Psoas muscle (tissue), 8 donors: Measurements from ENCODE around the gene SIK3. TPM values are rescaled to one million over a fixed set of nuclear protein-coding genes. Genes with fewer than 3 reads are reported as not detected.
A peak's percentile ranks its signal among the peaks of the same experiment; 100 is the strongest.
"Not testable (repeated sequence)": the region's sequence is repeated elsewhere in the genome, so short reads cannot be mapped to it uniquely, and the experiment has no call there.

ENCODE experiments used
- ATAC-seq, 4 donors: fragments of 200-7000 bp; cut with Tn5 transposase; one replicate each; pipeline ENCODE4 v1.9.1; 2020; ENCODE audit warnings: moderate library complexity in 3 of 4, mild to moderate bottlenecking in 2 of 4
- DNase-seq, 2 donors: peaks; one replicate each; pipeline ENCODE4 v3.0.0-alpha.2; 2020
- H3K27ac ChIP-seq: fragments of 200-600 bp; one replicate; pipeline ENCODE4 v1.8.0; 2022
- H3K27me3 ChIP-seq, 3 donors: fragments of 200-600 bp in 1 of 3; one replicate each; pipeline versions ENCODE4 v1.6.1 to v1.8.0; 2013 to 2022; ENCODE audit warnings: low read length in 2 of 3, mild to moderate bottlenecking in 2 of 3, moderate library complexity in 1 of 3; ENCODE audit not compliant: insufficient read depth in 3 of 3
- H3K36me3 ChIP-seq, 2 donors: fragments of 200-600 bp in 1 of 2; one replicate each; pipeline versions ENCODE4 v1.6.1 to v1.8.0; 2013 to 2022; ENCODE audit warnings: low read depth in 1 of 2, mild to moderate bottlenecking in 1 of 2, moderate library complexity in 1 of 2; ENCODE audit not compliant: insufficient read depth in 1 of 2
- H3K4me1 ChIP-seq: fragments of 200-600 bp; one replicate; pipeline ENCODE4 v1.8.0; 2022
- H3K4me3 ChIP-seq: fragments of 200-600 bp; one replicate; pipeline ENCODE4 v1.8.0; 2022; ENCODE audit warnings: mild to moderate bottlenecking
- H3K9me3 ChIP-seq: fragments of 200-600 bp; one replicate; pipeline ENCODE4 v1.8.0; 2022
- CTCF ChIP-seq: fragments of 200-600 bp; IDR thresholded peaks from one replicate; pipeline ENCODE4 v1.8.0; 2022; ENCODE audit warnings: antibody characterized with exemption
- WGBS, 3 donors: extraction: QIAGEN DNeasy Blood & Tissue Kit; methylation state at CpG; one replicate each; pipeline versions ENCODE4 v1.1.6 to v1.1.7; 2013; 5-methylcytosine and 5-hydroxymethylcytosine counted together
- intact Hi-C, 2 donors: fragments of 100-400 bp; cut with DNase I; formaldehyde crosslinking; loops; one replicate each; pipeline versions ENCODE4 v1.11.0 to v1.14.2; 2022
- polyA plus RNA-seq, 3 donors: library from polyadenylated mRNA; stranded (reverse); fragments of 200-250 nt; gene quantifications; one replicate each; pipeline ENCODE4 v1.2.3, GENCODE V29; 2013
- total RNA-seq, 4 donors: library from RNA; stranded (reverse); fragmentation: NEBNext Ultra II Directional in 2 of 4; extraction: Animal tissue kit (Norgen Biotek cat#: 25700) in 2 of 4; gene quantifications; one replicate each; pipeline versions ENCODE4 v1.2.1 to v1.2.4, GENCODE V29; 2021 to 2023
- donor health status: healthy with polysubstance abuse.
- donor health status: DM: no; HTN: no; CAD: no; lungs with moderate emphysema.
- donor health status: Bipolar disorder and iron deficiency.
- donor health status: healthy.
- donor health status: DM: yes; HTN: yes; CAD: no.
- donor health status: DM: no; HTN: no; CAD: no.
- donor health status: DM: no; HTN: no; CAD: no.
- donor health status: DM: yes; HTN: yes; CAD: no.

Gene SIK3
- total and polyA plus RNA-seq, 7 donors = 16.3 to 47.4 (median 39.8) TPM

GRCh38 chr11:116808262-116809175, 289.7 kb downstream of the SIK3 start:
- no peak overlapping the region for H3K27ac ChIP-seq
- no peak for TF ChIP-seq CTCF
- DNase-seq (no peak), ATAC-seq (peak in 3 of 4 donors; percentile 58 to 71 (median 59))
- no peaks in the 10 kb centered on the region for H3K36me3 ChIP-seq
- no peaks in the 10 kb centered on the region for H3K4me1 ChIP-seq
- H3K27me3 ChIP-seq = no peaks in the 10 kb centered on the region
- intact Hi-C loops = no loop called here
- H3K4me3 ChIP-seq = no peak overlapping the region
- 67 to 69% (median 68%) methylated on average over 14 of the region's 14 CpGs for WGBS, 3 donors
- no peaks in the 10 kb centered on the region for H3K9me3 ChIP-seq

GRCh38 chr11:116807601-116808261, 290.5 kb downstream of the SIK3 start:
- TF ChIP-seq CTCF = no peak
- 90 to 93% (median 92%) methylated on average over 6 of the region's 6 CpGs for WGBS, 3 donors
- intact Hi-C loops = no loop called here
- Histone ChIP-seq H3K27me3 (no peaks in the 10 kb centered on the region), H3K4me1 (no peaks in the 10 kb centered on the region), H3K9me3 (no peaks in the 10 kb centered on the region), H3K27ac (no peak overlapping the region), H3K36me3 (no peaks in the 10 kb centered on the region), H3K4me3 (no peak overlapping the region)
- ATAC-seq (no peak), DNase-seq (no peak)

GRCh38 chr11:116804001-116804400, 294.2 kb downstream of the SIK3 start:
- TF ChIP-seq CTCF = no peak
- Histone ChIP-seq H3K27me3 (no peaks in the 10 kb centered on the region), H3K9me3 (no peaks in the 10 kb centered on the region), H3K27ac (no peak overlapping the region), H3K36me3 (no peaks in the 10 kb centered on the region), H3K4me1 (no peaks in the 10 kb centered on the region), H3K4me3 (no peak overlapping the region)
- ATAC-seq = no peak
- 36 to 44% (median 38%) methylated on average over 3 of the region's 3 CpGs for WGBS, 3 donors
- intact Hi-C loops = no loop called here
- no peak for DNase-seq

- H3K4me3 ChIP-seq, DNase-seq, H3K4me1 ChIP-seq, intact Hi-C loops, ATAC-seq, H3K27ac ChIP-seq, H3K36me3 ChIP-seq, H3K9me3 ChIP-seq, H3K27me3 ChIP-seq: not testable (repeated sequence)
Observed at GRCh38 chr11:116801662-116802061, 296.6 kb downstream of the SIK3 start.

GRCh38 chr11:116800610-116801009, 297.6 kb downstream of the SIK3 start:
- no peaks in the 10 kb centered on the region for H3K27me3 ChIP-seq
- no peak overlapping the region for H3K27ac ChIP-seq
- intact Hi-C loops = no loop called here
- H3K4me3 ChIP-seq = no peak overlapping the region
- no peaks in the 10 kb centered on the region for H3K36me3 ChIP-seq
- TF ChIP-seq CTCF = no peak
- H3K9me3 ChIP-seq = no peaks in the 10 kb centered on the region
- WGBS, 3 donors = 87 to 95% (median 93%) methylated on average over 2 of the region's 2 CpGs
- DNase-seq (no peak), ATAC-seq (no peak)
- no peaks in the 10 kb centered on the region for H3K4me1 ChIP-seq
